Breast epithelium (tissue), 3 donors: ENCODE results near the gene IFI44L.

ENCODE experiments used
- POLR2A ChIP-seq: fragments of 450-650 bp; IDR thresholded peaks from one replicate; pipeline ENCODE4 v1.6.1; 2016; ENCODE audit warnings: antibody characterized with exemption, mild to moderate bottlenecking, moderate library complexity
- POLR2AphosphoS5 ChIP-seq, 3 donors: sonication (generic); formaldehyde crosslinking; IDR thresholded peaks; one replicate each; pipeline ENCODE4 v1.6.1; 2017; ENCODE audit warnings: antibody characterized with exemption in 3 of 3
- TF ChIP-seq, protein P1 (sequence below), 3 donors: fragments of 450-650 bp; IDR thresholded peaks; one replicate each; pipeline ENCODE4 v1.5.1; 2016 to 2017; ENCODE audit warnings: antibody characterized with exemption in 3 of 3, mild to moderate bottlenecking in 3 of 3, moderate library complexity in 3 of 3

DNA sequence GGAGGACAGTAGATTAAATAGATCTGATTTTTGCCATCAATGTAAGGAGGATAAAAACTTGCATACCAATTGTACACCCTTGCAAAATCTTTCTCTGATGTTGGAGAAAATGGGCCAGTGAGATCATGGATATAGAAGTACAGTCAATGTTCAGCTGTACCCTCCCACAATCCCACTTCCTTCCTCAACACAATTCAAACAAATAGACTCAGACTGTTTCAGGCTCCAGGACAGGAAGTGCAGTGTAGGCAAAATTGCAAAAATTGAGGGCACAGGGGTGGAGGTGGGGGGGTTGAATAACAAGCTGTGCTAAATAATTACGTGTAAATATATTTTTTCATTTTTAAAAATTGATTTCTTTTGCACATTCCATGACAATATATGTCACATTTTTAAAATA is 25.5 kb downstream of the IFI44L start:
- TF ChIP-seq POLR2A (no peak), POLR2AphosphoS5 (IDR thresholded peaks at IDR 0.05) (no peak)
- TF ChIP-seq, protein P1, sequence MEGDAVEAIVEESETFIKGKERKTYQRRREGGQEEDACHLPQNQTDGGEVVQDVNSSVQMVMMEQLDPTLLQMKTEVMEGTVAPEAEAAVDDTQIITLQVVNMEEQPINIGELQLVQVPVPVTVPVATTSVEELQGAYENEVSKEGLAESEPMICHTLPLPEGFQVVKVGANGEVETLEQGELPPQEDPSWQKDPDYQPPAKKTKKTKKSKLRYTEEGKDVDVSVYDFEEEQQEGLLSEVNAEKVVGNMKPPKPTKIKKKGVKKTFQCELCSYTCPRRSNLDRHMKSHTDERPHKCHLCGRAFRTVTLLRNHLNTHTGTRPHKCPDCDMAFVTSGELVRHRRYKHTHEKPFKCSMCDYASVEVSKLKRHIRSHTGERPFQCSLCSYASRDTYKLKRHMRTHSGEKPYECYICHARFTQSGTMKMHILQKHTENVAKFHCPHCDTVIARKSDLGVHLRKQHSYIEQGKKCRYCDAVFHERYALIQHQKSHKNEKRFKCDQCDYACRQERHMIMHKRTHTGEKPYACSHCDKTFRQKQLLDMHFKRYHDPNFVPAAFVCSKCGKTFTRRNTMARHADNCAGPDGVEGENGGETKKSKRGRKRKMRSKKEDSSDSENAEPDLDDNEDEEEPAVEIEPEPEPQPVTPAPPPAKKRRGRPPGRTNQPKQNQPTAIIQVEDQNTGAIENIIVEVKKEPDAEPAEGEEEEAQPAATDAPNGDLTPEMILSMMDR (IDR thresholded peaks at IDR 0.05) = no peak
